GM18870 (cell line): ENCODE data around the gene OST4.
"Not testable (repeated sequence)": the region's sequence is repeated elsewhere in the genome, so short reads cannot be mapped to it uniquely, and the experiment has no call there.

Source experiments
- ATAC-seq: cut with Tn5 transposase; IDR thresholded peaks from one replicate; pipeline ENCODE4 v1.9.1; 2021; ENCODE audit warnings: moderate library complexity; ENCODE audit not compliant: unreplicated experiment

OST4 gene

GRCh38 chr2:27080140-27080469 is 8.7 kb upstream of the OST4 start:
- ATAC-seq: no peak

GRCh38 chr2:27079233-27080139 is 8.0 kb upstream of the OST4 start:
- ATAC-seq: no peak

GRCh38 chr2:27078267-27079194 is 7.1 kb upstream of the OST4 start, which contains the start of gene EMILIN1:
EMILIN1 (plus strand) TSS chr2:27078615; CDS start chr2:27079066, 451 bp downstream.
- ATAC-seq: no peak

- no peak for ATAC-seq
These were observed 5.8 kb upstream of the OST4 start for GRCh38 chr2:27077231-27077630.

GRCh38 chr2:27076323-27076722 is 4.9 kb upstream of the OST4 start:
- no peak for ATAC-seq

- ATAC-seq: not testable (repeated sequence)
These were observed 4.1 kb upstream of the OST4 start for GRCh38 chr2:27075566-27075871.

GRCh38 chr2:27074738-27075565 is 3.5 kb upstream of the OST4 start:
- no peak for ATAC-seq

- ATAC-seq: no peak
These were observed 2.3 kb upstream of the OST4 start for GRCh38 chr2:27073782-27074181.

GRCh38 chr2:27072920-27073319 is 1.5 kb upstream of the OST4 start:
- no peak for ATAC-seq

- peak; percentile 18 for ATAC-seq
These were observed 756 bp upstream of the OST4 start for GRCh38 chr2:27071990-27072830.

- ATAC-seq: no peak
These were observed 689 bp downstream of the OST4 start for GRCh38 chr2:27070653-27071276.

GRCh38 chr2:27069961-27070618 is 1.4 kb downstream of the OST4 start:
- no peak for ATAC-seq

- no peak for ATAC-seq
These were observed 2.0 kb downstream of the OST4 start for GRCh38 chr2:27069436-27069835.

- no peak for ATAC-seq
These were observed 4.1 kb downstream of the OST4 start for GRCh38 chr2:27067385-27067784.

- no peak for ATAC-seq
These were observed 6.3 kb downstream of the OST4 start for GRCh38 chr2:27065128-27065527.

- ATAC-seq: no peak
These were observed 11.1 kb downstream of the OST4 start for GRCh38 chr2:27060323-27060722.

- no peak for ATAC-seq
These were observed 12.2 kb downstream of the OST4 start for GRCh38 chr2:27059141-27059820.

- no peak for ATAC-seq
These were observed 13.2 kb downstream of the OST4 start for GRCh38 chr2:27058210-27058609.

GRCh38 chr2:27057184-27057583 is 14.3 kb downstream of the OST4 start:
- ATAC-seq: no peak
